Measurements from ENCODE around the gene TUBGCP6.

Gene TUBGCP6

DNA sequence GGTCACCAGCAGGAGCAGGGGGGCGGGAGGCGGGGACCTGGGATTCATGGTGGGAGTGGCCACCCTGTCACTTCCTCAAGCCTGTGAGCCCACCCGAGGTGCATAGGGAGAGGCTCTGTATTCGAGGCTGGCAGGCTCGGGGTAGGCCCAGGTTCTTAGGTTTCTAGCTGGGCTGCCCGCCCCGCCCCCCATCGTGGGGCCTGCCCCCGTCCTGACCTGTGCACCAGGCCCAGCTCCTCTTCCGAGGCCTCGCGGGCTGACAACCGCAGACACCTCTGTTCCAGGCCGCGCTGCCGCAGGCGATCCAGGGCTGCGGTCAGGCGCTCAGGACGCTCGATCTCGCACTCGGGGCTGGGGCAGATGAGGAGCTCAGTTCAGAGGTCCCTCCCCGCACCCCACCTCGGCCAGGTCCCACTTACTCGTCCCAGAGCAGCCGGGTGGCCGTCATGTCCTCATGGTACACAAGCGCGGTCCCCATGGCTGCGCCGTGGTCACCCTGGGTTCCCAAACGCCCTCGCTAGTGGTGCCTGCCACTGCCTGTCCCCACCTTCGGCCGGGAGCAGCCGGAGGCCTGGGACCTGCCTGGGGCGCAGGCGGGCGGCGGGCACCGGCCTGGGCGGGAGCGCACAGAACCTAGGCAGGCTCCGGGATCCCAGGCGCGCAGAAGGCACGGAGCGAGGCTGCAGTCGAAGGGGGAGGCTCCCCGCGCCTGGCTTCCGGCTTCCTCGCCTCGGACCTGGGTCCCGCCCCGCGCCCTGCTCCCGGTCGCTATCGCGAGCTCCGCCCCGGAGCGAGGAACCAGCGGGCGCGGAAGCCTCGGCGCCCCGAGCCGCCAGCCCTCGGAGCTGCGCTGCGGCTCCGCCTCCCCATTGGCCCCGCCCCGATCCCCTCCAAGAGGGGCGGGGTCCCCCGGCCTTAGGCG is 6.0 kb upstream of the TUBGCP6 start, which contains the start of gene HDAC10:
Gene HDAC10 (minus strand): TSS at position 711 of the 922 bp plus-strand sequence. CDS start 233 bp downstream, at position 478.
- peak; percentile 65 for DNase-seq (ENCODE audit: low read depth)

DNA sequence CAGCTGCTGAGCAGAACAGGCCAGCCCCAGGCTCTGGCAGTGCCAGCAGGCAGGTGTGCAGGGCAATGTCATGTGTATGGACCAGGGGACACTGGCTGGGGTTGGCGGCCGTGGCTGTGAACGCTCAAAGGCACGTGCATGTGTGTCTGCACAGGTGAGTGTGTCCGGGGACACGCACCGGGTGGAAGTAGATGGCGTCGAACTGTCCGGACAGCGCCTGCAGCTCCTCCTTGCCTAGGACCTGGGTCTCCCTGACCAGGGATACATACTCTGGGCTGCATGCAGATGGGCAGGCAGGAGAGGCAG is 5.4 kb upstream of the TUBGCP6 start:
- no peak for DNase-seq (ENCODE audit: low read depth)

DNA sequence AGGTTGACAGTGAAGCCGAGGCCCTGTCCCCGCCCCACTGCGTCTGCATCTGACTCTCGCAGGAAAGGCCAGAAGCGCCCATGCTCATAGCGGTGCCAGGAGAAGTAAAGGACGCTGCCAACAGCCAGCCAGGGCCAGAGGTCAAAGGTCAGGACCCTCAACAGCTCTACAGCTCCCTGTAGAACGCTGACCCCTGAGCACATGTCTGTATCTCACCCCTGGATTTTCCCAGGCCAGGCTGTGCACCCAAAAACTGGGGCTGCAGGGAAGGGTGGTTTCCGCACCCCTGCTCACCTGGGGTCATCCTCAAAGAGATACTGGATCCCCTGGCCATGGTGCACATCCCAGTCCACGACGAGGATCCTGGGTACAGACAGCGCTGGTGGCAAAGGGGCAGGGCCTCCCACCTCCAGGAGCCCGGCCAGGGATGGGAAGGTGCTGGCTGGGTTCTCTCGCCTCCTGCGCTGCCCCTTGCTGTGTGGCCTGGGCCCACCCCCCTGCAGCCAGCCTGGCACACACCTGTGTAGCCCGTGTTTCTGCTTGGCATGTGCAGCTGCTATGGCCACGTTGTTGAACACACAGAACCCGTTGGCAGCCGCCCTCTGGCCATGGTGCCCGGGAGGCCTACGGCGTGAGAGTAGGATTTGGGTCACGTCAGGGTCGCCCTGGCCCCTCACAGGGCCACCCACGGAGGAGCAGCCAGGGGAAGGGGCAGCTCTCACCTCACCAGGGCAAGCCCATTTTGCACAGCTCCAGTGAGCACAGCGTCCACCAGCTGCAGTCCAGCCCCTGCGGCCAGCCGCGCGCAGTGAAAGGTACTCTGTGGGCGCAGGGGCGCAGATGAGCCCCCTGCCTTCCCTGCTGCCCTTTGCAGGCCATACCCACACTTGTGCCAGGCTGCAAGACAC is 4.8 kb upstream of the TUBGCP6 start:
- DNase-seq (ENCODE audit: low read depth): no peak

DNA sequence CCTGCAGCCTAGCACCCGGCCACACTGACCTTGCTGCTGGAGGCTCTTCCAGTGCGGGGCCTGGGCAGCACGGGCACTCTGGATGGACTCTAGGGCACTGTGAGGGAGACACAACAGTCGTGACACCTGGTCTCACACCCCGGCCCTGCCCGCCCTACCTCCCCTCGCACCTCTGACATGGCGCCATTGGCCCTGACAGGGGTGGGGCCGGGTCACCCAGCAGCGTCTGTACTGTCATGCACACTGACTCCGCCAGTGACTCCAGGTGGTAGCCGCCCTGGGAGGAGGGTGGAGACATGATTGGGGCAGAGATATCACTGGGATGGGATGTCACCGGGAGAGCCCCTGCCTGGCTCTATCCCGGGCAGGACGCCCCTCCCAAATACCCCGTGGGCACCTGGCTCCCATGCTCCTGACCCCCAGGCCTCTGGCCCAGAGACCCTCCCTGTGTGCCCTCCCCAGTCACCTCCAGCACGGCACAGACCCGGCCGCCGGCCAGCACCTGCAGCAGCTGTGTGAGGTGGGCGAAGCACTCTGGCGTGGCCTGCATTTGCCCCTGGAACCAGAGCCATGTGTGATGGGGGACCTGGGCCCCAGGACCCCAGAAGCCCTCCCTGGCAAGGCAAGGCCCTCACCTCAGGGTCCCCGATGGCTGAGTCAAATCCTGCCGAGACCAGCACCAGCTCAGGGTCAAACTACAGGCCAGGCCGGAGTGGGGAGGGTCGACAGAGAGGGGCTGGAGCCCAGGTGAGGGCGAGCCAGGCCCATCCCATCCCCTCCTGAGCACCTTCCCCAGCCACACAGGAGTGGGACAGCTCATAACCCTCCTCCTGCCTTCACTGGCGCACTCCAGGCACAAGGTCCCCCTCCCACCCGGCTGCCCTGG is 3.6 kb upstream of the TUBGCP6 start:
- DNase-seq (ENCODE audit: low read depth): no peak

DNA sequence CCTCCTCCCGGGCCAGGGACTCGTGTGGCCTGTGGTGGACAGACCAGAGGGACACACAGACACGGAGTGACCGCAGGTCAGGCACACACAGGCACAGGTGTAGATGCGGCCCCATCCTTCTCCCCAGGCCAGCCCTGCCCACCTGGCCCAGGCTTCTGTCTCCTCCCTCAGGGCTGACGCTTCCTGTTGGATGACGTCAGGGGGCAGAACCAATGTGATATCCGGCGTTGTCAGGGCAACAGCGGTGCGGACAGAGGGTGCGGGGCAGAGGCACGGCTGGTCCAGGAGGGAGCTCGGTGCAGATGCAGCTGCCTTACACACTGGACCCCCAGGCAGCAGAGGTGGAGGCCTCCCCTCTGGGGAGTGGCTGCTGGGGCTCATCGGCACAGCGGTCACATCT is 2.9 kb upstream of the TUBGCP6 start:
- DNase-seq (ENCODE audit: low read depth): no peak

DNA sequence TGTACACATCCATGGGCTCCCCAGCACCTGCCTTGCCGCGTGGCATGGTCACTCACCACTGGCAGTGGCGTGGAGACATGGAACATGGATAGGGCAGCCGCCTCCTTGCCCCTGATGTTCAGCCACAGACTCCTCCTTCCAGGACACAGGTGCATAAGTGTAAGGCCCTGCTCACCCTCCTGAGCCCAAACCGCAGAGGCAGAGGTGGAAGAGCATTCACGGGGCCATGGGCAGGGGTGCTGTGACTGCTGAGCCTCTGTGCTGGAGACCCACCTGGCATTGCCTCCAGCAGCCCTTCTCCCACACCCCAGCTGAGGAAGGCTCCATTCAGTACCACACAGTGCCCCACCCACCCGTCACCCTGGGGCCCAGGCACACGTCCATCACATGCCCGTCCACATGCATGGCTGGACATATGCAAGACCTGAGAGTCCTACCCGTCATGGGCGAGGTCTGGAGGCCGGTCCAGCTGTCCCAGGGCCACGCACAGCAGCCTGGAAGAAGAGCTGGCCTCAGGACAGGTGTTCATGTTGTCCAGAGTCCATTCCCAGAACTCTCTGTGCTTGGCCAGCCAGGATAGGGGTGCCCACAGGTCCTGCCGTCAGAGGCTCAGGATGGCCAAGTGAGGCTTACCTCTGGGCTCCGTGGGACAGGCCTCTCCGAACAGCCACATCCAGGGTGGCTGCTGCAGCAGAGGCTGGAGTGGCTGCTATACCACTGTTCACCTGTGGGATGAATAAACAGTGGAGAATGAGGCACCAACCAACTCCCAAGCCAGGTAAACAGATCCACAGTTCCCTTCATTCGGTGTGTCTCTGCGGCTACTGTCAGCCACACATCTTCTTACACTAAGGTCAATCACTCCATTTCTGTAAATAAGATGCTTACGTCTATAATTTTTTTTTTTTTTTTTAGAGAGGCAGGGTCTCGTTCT is 1.7 kb upstream of the TUBGCP6 start:
- DNase-seq (ENCODE audit: low read depth): no peak

DNA sequence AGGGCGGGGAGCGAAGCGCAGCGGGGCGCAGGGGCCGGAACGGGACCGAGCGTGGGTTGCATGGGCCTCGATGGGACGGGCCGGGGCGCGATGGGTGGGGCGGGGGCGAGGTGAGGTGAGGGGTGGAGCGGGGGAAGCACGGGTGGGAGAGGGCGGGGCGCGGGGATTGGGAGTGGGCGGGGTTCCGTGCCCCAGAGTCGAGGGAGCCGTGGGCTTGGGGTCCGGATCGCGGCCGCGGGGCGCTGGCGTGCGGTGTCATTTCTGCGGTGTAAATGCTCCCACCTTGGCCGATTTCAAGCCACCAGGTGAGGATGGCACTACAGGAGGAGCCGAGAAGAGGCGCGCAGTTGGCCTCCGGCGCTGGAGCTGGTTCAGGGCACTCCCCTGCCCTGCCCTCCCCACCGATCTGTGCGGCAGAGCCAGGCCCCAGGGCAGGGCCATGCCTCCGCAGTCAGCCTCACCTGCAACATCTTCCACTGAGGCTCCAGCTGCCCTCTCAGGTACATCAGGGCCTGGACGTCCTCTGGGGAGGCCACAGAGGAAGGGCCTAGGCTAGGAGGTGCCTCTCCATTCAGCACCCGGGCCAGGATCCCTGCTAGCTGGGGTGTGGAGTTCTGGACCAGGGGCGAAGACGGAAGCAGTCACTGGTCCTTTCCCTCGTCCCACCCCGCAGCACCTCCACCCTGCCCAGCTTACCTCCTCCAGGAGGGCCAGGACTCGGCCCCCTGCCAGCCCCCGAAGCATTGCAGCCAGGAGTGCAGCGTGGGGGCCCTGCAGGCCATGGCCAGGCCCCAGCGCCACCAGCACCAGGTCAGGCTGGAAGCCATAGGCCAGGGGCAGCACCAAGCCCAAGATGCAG is 620 bp upstream of the TUBGCP6 start:
- DNase-seq (ENCODE audit: low read depth): no peak

DNA sequence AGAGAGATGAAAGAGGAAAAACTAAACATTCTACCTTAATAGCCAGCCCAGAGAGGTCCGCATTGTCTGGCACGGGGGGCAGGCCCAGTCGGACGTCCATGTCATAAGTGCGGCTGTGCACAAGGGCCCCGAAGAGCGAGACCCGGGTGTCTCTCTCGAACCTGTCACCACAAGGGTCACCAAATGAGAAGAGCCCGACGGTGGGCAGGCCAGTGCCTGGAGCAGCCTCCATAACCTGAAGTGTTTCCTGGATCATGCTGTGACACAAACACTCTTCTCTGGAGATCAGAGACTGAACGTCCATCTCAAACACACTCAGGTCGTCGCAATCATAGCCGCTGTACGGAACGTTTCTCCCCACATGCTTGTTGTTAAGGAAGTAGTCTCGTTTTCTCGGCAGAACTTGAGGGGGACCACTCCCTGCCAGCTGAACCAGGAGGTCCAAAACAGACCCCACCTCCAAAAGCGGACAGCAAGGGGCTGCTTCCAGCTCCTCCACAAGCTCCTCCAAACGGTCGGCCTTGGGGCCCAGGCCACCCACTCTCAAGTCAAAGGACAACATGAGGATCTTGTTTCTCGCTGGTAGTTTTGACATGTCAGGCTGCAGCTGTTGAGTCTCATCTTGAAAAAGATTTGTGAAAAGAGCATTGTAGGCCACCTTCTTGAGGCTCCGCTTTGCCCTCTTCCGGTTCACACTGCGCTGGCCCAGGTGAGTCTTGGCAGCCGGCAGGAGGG is 971 bp downstream of the TUBGCP6 start:
- DNase-seq (ENCODE audit: low read depth): no peak

DNA sequence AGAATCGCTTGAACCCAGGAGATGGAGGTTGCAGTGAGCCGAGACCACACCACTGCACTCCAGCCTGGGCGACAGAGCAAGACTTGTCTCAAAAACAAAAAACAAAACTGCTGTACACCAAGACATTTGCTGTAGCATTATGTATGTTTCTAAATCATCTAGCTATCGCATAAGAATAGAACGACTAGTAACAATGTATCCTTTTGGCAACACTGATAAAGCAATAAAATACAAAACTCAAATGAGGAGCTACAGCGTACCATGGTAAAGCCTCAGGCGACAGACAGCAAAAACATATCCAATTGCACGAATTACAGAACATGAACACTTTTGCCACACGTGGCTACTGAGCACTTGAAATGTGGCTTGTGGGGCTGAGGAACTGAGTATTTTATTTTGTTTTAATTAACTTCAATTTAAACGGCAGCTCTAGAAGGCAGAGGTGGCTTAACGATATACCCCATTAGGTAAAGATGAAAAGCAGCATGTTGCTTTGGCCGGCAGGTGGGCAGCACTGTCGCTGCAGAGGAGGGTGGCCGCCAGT is 2.3 kb downstream of the TUBGCP6 start:
- no peak for DNase-seq (ENCODE audit: low read depth)

DNA sequence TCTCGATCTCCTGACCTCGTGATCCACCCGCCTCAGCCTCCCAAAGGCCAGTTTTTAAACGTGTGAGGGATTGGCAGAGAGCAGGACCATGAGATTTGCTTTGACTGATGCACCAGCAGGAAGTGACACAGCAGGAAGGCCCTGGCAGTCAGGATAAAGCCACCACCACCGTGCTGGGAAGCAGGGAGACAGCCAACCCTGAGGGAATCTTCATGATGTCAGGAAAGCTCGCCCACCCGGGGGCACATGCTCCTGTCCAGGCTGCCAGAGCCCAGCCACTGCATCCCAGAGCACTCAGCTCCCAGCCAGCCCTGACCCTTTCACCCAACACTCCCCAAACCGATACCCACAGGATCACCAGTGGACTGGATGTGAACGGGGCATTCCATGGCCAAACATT is 6.1 kb downstream of the TUBGCP6 start:
- DNase-seq (ENCODE audit: low read depth): no peak

DNA sequence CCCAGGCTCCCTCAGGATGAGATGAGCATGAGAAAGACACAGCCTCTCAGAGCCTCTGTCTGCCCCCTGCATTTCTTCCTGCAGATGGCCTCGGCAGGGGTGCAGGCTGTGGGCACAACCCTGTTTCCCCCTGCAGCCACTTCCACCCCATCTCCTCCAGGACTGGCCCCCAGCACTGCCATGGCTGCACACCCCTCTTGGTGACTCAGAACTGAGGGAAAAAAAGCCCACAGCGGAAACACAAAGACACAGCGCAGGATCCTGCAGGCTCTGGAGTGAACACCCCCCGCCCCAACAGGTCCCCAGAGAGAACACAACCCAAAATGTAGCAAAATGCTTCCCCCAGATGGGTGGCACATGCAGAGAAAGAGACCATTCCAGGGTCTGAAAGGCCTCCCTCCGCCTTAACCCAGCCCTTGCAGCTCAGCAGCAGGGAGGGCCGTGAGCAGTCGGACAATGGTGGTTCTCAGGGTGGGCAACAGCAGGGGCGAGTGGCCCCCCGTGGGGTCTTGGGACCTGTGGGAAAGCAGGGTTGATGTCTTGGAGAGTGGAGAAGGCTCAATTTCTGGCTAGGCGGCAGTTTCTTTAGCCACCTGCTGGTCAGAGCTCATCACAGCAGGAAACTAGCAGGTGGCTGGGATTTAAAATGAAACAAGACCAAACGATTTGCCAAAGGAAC is 8.0 kb downstream of the TUBGCP6 start:
- no peak for DNase-seq (ENCODE audit: low read depth)

DNA sequence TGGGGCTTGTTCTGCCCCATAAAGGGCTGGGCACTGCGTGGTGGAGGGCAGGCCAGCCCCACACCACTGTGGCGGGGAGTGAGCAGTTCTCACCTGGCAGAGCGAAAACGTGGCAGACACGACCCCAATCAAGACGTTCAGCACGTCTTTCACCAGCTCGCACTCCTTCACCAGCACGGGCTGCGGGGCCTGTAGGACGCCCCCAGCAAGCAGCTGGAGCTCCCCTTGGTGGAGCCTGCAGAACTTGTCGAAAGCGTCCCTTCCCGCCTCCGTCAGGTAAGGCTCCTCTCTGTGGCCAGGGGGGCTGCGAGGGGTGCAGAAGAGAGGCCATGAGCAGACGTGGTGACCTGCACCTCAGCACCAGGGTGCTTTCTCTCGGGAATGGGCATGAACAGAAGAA is 11.6 kb downstream of the TUBGCP6 start:
- no peak for DNase-seq (ENCODE audit: low read depth)

DNA sequence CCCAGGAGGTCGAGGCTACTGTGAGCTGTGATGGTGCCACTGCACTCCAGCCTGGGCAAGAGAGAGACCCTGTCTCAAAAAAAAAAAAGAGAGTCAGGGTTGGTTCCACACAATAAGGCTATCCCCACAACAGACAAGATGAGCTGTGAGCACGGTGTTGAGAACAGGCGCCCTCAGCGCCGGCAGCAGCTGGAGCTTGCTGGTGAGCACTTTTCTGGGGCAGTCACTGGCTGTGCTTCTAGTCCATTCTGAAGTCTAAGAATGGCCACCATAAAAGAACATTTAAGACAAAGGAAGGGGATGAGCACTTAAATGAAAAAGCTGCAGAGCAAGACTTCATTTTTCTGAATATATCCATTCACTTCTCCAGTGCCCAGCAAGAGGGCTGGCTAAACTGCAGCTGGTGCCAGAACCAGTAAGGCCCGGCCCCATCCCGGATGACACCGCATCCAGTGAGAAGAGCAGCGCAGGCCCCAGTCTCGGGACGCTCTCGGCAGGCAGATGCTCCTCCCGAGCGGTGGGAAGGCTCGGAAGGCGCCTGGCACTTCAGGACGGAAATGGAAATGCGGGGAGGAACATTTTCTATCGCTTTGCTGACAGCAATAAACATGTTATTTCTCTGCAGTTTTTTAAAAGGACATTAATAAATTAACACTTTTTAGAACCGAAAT is 12.2 kb downstream of the TUBGCP6 start:
- DNase-seq (ENCODE audit: low read depth): no peak

DNA sequence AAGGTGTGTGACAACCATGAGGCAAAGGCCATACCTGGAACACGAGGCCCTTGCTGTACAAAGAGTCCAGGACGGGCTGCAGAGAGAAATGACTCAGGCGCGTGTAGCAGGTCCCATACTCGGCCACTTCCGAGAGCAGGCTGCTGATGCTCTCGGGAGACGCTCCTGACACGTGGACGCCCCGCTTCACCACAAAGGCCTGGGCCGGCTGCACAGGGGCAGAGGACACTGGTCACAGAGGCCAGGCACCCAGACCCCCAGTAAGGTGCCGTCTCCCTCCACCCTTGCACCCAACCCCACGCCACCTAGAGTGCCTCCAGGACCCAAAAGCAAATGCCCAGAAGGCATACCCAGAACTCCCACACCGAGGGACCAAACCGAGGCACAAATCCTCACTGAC is 15.5 kb downstream of the TUBGCP6 start:
- DNase-seq (ENCODE audit: low read depth): no peak

DNA sequence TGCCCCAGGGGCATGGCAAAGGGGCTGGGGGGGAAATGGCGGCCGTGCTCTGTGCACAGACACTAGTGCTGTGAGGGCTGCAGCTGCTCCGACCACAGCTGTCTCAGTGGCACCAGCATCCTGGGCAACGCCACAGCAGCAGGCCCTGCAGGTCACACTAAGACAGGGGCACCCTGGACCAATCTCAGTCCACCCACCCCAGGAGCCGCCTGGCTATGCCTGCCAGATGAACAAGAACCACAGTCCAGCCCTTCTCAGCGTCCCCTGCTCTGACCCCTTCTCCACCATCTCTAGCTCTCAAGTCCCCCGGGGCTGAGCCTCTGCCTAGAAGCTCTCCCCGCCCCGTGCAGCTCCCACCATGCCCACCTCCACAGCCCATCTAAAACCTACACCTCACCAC is 16.5 kb downstream of the TUBGCP6 start:
- DNase-seq (ENCODE audit: low read depth): no peak

DNA sequence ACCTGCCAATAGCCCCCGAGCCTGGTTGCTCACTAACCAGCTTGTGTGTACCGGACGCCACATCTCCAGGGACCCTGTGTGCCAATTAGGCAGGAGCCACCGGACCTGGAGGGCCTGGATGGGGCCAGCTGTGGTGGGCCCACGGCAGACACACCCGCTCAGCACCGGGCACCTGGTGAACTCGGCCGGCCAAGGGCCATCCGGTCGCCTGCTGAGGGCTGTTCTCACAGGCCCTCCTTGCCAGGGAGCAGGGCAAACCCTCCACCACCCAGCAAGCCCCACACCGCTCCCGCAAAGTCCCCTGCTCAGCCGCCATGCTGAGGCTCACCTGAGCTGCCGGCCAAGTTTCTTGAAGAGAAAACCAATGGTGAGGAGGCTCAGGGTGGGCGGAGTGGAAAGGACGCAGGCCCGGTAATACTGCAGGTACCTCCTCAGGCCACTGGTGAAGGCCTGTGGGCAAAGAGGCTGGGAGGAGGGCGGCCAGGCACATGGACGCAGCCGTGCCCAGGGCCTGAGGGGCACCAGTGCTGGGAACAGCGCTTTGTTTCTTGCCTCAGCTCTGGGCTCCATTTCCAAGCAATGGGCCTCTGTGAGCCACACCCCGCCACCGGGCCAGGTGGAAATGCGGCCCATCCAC is 17.1 kb downstream of the TUBGCP6 start:
- no peak for DNase-seq (ENCODE audit: low read depth)

DNA sequence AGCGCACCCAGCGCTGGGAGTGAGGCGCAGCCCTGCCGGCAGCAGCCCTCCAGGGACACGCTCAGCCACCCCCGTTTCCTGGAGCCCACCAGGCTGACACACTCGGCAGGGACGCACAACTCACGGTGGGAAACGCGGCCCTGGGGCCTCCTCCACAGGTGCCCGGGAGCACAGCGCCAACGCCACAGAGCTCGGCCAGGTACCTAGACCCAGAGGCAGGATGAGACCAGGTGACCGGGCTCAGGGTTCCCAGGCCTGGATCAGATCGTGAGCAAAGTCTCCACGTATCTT is 18.0 kb downstream of the TUBGCP6 start:
- no peak for DNase-seq (ENCODE audit: low read depth)
